Activated CD8-positive, alpha-beta memory T cell treated with anti-CD3 and anti-CD28 coated beads, Interleukin-2, amount 10 ng/mL, durations not matched to agents 7 days and 5 days (primary cell): ENCODE data around the gene TMEM30B. TPM values are rescaled to one million over a fixed set of nuclear protein-coding genes. Genes with fewer than 3 reads are reported as not detected.

ENCODE experiments used
- ATAC-seq: fragments of 150-1000 bp; cut with Tn5 transposase; one replicate; pipeline ENCODE4 v1.10.0; 2021; ENCODE audit warnings: moderate library complexity
- CTCF ChIA-PET: fragments of 350-600 bp; sonication (Branson Sonifier 250); formaldehyde crosslinking; loops from one replicate; lab custom pipeline; 2021; ENCODE audit warnings: antibody characterized with exemption; lab: Charles Lee
- DNase-seq: peaks from one replicate; pipeline ENCODE4 v3.0.0-alpha.2; 2020
- H3K27ac Mint-ChIP-seq: one replicate; pipeline ENCODE4 v1.8.0; 2021; ENCODE audit warnings: mild to moderate bottlenecking, mixed read lengths
- H3K27me3 Mint-ChIP-seq: one replicate; pipeline ENCODE4 v1.8.0; 2021; ENCODE audit warnings: mixed read lengths
- H3K36me3 Mint-ChIP-seq: one replicate; pipeline ENCODE4 v1.8.0; 2021; ENCODE audit warnings: mild to moderate bottlenecking, mixed read lengths
- H3K4me1 Mint-ChIP-seq: one replicate; pipeline ENCODE4 v1.8.0; 2021; ENCODE audit warnings: mixed read lengths
- H3K4me3 Mint-ChIP-seq: one replicate; pipeline ENCODE4 v1.8.0; 2021; ENCODE audit warnings: mild to moderate bottlenecking, moderate library complexity, mixed read lengths
- H3K9me3 Mint-ChIP-seq: one replicate; pipeline ENCODE4 v1.8.0; 2022; ENCODE audit warnings: low read depth, mixed read lengths
- total RNA-seq, 2 experiments: library from RNA; stranded (reverse); gene quantifications; one replicate each; pipeline ENCODE4 v1.2.3, GENCODE V29; 2021

Gene TMEM30B
- total RNA-seq, 2 experiments from 2014 or later, result 0.70 to 1.3 TPM

DNA sequence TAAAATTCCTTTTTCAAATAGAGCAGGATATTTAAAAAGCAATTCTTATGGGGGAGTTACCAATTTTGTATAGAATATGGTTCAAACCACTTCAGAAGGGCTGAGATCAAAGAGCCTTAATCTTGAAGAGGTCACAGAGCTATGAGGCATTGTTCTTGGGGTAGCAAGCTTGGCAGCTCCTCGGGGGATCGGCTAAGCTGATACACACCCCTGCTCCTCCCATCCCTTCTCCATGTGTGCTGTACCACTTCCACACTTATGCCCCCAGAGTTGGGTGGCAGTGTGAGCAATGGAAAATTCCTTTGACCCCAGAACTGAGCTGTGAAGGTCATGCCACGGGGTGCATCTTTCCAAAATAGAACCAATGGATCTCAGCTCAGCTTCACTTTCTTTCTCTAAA is 15.0 kb upstream of the TMEM30B start:
- Mint-ChIP-seq H3K4me3 (peak overlapping the region; percentile 27), H3K36me3 (peaks cover 2% of the 10 kb centered on the region), H3K27ac (peak overlapping the region; percentile 24), H3K27me3 (no peaks in the 10 kb centered on the region), H3K9me3 (no peaks in the 10 kb centered on the region), H3K4me1 (peaks cover 42% of the 10 kb centered on the region)
- CTCF ChIA-PET, result interaction anchor here (0.7 to 4.3 kb wide), 17 partner anchors 8 to 541 kb away, joined by 3 to 22 read pairs (median 3); partner anchors contain the start of gene TMEM30B
- ATAC-seq, result no peak
- no peak for DNase-seq

DNA sequence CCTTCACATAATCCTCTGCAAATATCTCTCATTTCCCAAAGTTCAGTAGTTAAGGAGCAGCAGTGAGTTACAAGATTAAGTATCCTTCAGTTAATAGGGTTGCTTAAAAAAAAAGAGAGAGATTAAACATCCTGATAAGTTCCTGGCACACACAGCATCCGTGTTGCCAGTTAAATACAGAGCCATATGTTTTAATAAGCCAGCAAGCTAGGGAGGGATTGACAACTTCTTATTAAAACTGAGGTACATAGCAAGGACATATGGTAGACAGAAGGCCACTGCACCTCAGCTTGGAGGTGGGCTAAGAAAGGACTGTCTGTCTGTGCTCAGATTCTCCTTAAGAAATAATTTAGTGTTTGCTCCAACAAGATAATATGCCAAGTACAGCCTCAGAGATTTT is 9.6 kb upstream of the TMEM30B start:
- CTCF ChIA-PET, result interaction anchor here (0.7 to 4.2 kb wide), 5 partner anchors 10 to 547 kb away, joined by 3 to 23 read pairs (median 3); partner anchors contain the start of gene TMEM30B
- H3K27ac Mint-ChIP-seq, result no peak overlapping the region
- H3K4me3 Mint-ChIP-seq, result no peak overlapping the region
- DNase-seq (no peak), ATAC-seq (no peak)
- H3K9me3 Mint-ChIP-seq, result no peaks in the 10 kb centered on the region
- H3K4me1 Mint-ChIP-seq, result peaks cover 31% of the 10 kb centered on the region
- H3K27me3 Mint-ChIP-seq, result no peaks in the 10 kb centered on the region
- no peaks in the 10 kb centered on the region for H3K36me3 Mint-ChIP-seq

DNA sequence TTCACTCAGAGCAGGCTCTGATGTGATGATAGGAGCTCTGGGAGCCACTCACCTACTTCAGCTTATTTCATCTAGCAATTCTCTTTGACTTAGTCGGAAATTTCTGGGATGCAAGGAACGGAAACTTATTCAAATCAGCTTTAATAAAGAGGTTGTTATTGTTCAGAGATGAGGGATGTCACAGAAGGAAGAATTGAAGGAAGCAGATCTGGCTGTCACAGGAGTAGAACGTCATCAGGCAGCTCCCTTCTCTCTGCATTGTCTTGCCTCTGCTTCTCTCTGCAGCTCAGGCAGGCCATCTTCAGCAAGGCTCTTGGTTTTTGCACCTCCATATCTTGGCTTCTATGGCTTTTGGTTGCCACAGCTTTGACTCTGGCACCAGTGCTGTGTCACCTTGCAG is 7.6 kb upstream of the TMEM30B start:
- CTCF ChIA-PET, result interaction anchor here (0.9 to 11.8 kb wide), 4 partner anchors 8 to 21 kb away, joined by 3 to 136 read pairs (median 4); partner anchors contain the start of gene TMEM30B
- no peak for DNase-seq
- Mint-ChIP-seq H3K27ac (no peak overlapping the region), H3K4me1 (peaks cover 45% of the 10 kb centered on the region), H3K4me3 (no peak overlapping the region), H3K9me3 (no peaks in the 10 kb centered on the region), H3K36me3 (peaks cover 1% of the 10 kb centered on the region), H3K27me3 (no peaks in the 10 kb centered on the region)
- ATAC-seq, result no peak

DNA sequence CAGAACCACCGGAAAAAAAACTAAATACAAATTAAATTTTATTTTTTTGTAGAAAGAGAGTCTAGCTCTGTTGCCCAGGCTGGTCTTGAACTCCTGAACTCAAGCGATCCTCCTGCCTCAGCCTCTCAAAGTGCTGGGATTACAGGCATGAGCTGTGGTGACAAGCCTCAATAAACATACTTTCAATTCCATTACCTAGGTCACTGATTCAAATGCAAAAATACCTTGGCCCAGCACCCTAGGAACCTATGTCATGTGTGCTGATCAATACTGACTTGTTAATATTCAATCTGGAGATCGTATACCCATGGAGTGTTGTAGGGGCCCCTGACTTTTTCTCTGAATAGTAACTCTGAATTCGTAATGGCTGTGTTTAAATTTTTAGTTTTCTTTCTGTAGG is 7.1 kb upstream of the TMEM30B start:
- DNase-seq (no peak), ATAC-seq (no peak)
- H3K36me3 Mint-ChIP-seq, result peaks cover 1% of the 10 kb centered on the region
- H3K27ac Mint-ChIP-seq, result no peak overlapping the region
- no peaks in the 10 kb centered on the region for H3K9me3 Mint-ChIP-seq
- no peaks in the 10 kb centered on the region for H3K27me3 Mint-ChIP-seq
- no peak overlapping the region for H3K4me3 Mint-ChIP-seq
- CTCF ChIA-PET, result interaction anchor here (0.9 to 11.8 kb wide), 4 partner anchors 8 to 21 kb away, joined by 3 to 136 read pairs (median 4); partner anchors contain the start of gene TMEM30B
- H3K4me1 Mint-ChIP-seq, result peaks cover 48% of the 10 kb centered on the region

- H3K27ac Mint-ChIP-seq, result no peak overlapping the region
- H3K4me1 Mint-ChIP-seq, result peaks cover 57% of the 10 kb centered on the region
- peaks cover 4% of the 10 kb centered on the region for H3K36me3 Mint-ChIP-seq
- DNase-seq (no peak), ATAC-seq (no peak)
- CTCF ChIA-PET, result interaction anchor here (0.7 to 11.8 kb wide), 5 partner anchors 11 to 363 kb away, joined by 3 to 136 read pairs (median 4); no protein-coding TSS in a partner anchor
- no peak overlapping the region for H3K4me3 Mint-ChIP-seq
- no peaks in the 10 kb centered on the region for H3K9me3 Mint-ChIP-seq
- peaks cover 2% of the 10 kb centered on the region for H3K27me3 Mint-ChIP-seq
Measured at GRCh38 chr14:61287196-61287595, 6.1 kb upstream of the TMEM30B start.

DNA sequence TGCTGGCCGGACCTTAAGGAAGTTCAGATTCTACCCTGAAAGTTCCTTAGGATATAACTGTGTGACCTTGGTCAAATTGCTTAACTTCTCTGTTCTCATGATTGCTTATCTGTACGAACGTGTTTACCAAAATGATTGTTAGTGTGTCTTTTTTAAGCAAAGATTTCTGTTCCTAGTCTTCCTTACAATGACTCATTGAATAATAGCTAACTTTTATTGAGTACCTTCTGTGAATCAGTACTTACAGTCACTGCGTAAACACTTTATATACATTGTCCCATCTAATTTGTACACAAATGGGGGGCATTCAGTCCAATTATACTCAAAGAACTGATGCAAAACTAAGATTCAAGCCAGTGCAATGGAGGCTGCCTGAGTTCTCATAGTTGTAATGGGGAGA is 4.2 kb upstream of the TMEM30B start:
- ATAC-seq, result no peak
- Mint-ChIP-seq H3K9me3 (no peaks in the 10 kb centered on the region), H3K4me1 (peaks cover 62% of the 10 kb centered on the region), H3K27me3 (peaks cover 5% of the 10 kb centered on the region), H3K27ac (no peak overlapping the region), H3K36me3 (peaks cover 4% of the 10 kb centered on the region), H3K4me3 (no peak overlapping the region)
- no peak for DNase-seq
- CTCF ChIA-PET, result interaction anchor here (0.8 to 11.8 kb wide), 12 partner anchors 12 to 660 kb away, joined by 3 to 136 read pairs (median 4); partner anchors contain the start of gene PRKCH

DNA sequence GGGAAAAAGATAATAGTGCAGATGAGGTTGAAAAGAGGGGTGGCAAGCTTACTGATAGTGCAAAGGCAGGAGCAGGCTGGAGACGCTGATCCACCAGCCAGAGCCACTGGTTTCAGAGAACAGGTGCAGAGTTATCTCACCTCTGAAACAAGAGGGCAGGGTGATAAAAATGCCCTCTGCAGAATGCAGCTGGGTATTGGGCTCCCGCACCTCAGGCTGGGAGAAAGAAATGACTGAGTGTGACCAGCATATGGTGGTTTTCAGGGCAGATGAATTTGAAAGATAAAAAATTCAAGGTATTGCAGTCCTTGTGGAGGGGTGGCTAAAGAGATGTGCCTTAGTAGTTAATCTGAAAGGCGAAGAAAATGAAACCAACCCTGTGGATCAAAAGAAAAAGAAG is 2.9 kb upstream of the TMEM30B start:
- Mint-ChIP-seq H3K27ac (peak overlapping the region; percentile 45), H3K9me3 (no peaks in the 10 kb centered on the region), H3K4me3 (peak overlapping the region; percentile 51), H3K27me3 (peaks cover 18% of the 10 kb centered on the region), H3K36me3 (peaks cover 4% of the 10 kb centered on the region), H3K4me1 (peaks cover 72% of the 10 kb centered on the region)
- DNase-seq (peak; percentile 60), ATAC-seq (peak; percentile 25)
- CTCF ChIA-PET, result interaction anchor here (0.6 to 11.8 kb wide), 5 partner anchors 9 to 644 kb away, joined by 3 to 136 read pairs (median 4); no protein-coding TSS in a partner anchor

- Mint-ChIP-seq H3K27me3 (peaks cover 24% of the 10 kb centered on the region), H3K9me3 (no peaks in the 10 kb centered on the region), H3K36me3 (peaks cover 4% of the 10 kb centered on the region), H3K4me3 (no peak overlapping the region), H3K27ac (no peak overlapping the region), H3K4me1 (peaks cover 64% of the 10 kb centered on the region)
- CTCF ChIA-PET, result interaction anchor here (1.0 to 11.8 kb wide), 2 partner anchors 15 to 951 kb away, joined by 5 to 136 read pairs; no protein-coding TSS in a partner anchor
- DNase-seq (no peak), ATAC-seq (no peak)
Measured at GRCh38 chr14:61282746-61283145, 1.6 kb upstream of the TMEM30B start.

GRCh38 chr14:61281948-61282275 is 774 bp upstream of the TMEM30B start:
- no peaks in the 10 kb centered on the region for H3K9me3 Mint-ChIP-seq
- H3K4me1 Mint-ChIP-seq, result peaks cover 57% of the 10 kb centered on the region
- H3K27me3 Mint-ChIP-seq, result peaks cover 24% of the 10 kb centered on the region
- DNase-seq, result no peak
- no peak overlapping the region for H3K27ac Mint-ChIP-seq
- CTCF ChIA-PET, result interaction anchor here (0.6 to 11.8 kb wide), 4 partner anchors 10 to 950 kb away, joined by 3 to 136 read pairs (median 14); no protein-coding TSS in a partner anchor
- ATAC-seq, result no peak
- peaks cover 4% of the 10 kb centered on the region for H3K36me3 Mint-ChIP-seq
- peak overlapping the region; percentile 13 for H3K4me3 Mint-ChIP-seq

DNA sequence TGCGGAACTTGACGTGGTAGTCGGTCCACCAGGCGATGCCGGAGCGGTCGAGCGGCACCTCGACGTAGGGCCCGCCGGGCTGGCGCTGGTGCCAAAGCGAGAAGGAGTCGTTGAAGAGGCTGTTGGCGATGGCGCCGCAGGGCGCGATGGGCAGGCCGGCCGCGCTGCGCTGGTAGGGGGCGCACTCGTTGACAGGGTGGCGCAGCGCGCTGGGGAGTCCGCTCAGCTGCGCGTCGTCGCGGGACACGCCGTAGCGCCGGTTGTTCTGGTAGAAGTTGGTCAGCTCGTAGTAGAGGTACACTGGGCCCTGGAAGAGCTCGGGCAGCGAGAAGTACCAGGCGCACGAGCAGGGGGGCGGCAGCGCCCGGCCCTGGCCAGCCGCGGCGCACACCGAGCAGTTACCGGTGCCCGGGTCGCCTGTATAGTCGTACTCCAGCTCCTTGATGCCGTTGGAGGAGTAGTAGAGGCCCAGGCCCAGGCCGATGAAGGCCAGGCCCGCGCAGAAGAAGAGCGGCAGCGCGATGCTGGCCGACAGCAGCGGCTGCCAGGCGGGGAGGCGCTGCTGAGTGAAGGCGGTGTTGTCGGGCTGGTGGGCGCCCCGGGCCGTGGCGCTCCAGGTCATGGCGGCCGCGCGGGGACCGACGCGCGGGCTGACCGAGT is 482 bp downstream of the TMEM30B start:
- peaks cover 45% of the 10 kb centered on the region for H3K4me1 Mint-ChIP-seq
- peaks cover 4% of the 10 kb centered on the region for H3K36me3 Mint-ChIP-seq
- CTCF ChIA-PET, result interaction anchor here (0.6 to 11.8 kb wide), 21 partner anchors 8 to 557 kb away, joined by 3 to 136 read pairs (median 4); partner anchors contain the start of genes PRKCH and SNAPC1
- H3K4me3 Mint-ChIP-seq, result peak overlapping the region; percentile 87
- peak; percentile 89 for ATAC-seq
- peak overlapping the region; percentile 79 for H3K27ac Mint-ChIP-seq
- H3K27me3 Mint-ChIP-seq, result peaks cover 24% of the 10 kb centered on the region
- no peaks in the 10 kb centered on the region for H3K9me3 Mint-ChIP-seq
- peak; percentile 79 for DNase-seq

DNA sequence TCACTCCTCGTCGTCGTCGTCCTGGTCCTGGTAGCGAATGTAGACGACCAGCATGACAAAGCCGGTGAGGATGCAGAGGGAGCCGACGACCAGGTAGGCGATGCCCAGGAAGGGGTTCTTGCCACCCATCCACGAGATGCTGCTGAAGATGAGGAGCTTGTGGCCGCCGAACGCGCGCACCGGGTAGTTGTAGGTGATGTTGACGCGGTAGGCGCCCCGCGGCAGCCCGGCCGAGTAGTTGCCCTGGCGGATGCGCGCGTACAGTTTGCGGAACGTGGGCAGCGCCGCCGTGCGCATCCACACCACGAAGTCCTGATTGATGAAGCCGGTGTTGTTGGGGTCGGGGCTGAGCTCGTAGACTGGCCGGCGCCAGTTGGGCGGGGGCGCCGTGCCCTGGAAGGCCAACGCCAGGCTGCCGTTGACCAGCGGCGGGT is 1.0 kb downstream of the TMEM30B start:
- peak; percentile 26 for ATAC-seq
- CTCF ChIA-PET, result interaction anchor here (0.8 to 11.8 kb wide), 18 partner anchors 9 to 557 kb away, joined by 3 to 136 read pairs (median 5); partner anchors contain the start of genes PRKCH and SNAPC1
- Mint-ChIP-seq H3K9me3 (no peaks in the 10 kb centered on the region), H3K4me3 (peak overlapping the region; percentile 87), H3K27ac (peak overlapping the region; percentile 79), H3K36me3 (peaks cover 3% of the 10 kb centered on the region), H3K4me1 (peaks cover 40% of the 10 kb centered on the region), H3K27me3 (peaks cover 24% of the 10 kb centered on the region)
- DNase-seq, result peak; percentile 53

DNA sequence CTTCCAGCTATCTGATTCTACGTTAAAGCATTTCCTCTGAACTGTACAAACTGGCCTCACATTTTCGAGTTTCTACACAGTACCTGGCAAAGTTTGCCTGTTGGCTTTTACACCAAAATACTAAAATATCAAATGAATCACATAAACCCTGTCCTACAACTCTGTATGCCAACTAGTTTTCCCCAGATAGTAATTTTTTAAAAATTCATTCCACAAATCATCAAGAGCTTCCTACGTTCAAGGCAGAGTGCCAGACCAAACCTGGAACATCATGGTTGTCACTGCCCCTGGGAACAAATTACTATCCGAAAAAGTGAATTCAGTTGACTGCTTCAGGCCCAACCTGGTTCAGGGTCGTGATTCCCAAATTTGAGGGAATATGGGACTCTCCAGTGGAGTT is 2.1 kb downstream of the TMEM30B start:
- H3K27me3 Mint-ChIP-seq, result peaks cover 29% of the 10 kb centered on the region
- H3K4me1 Mint-ChIP-seq, result peaks cover 35% of the 10 kb centered on the region
- DNase-seq (no peak), ATAC-seq (no peak)
- H3K4me3 Mint-ChIP-seq, result no peak overlapping the region
- H3K27ac Mint-ChIP-seq, result no peak overlapping the region
- CTCF ChIA-PET, result interaction anchor here (0.6 to 11.8 kb wide), 4 partner anchors 12 to 467 kb away, joined by 3 to 136 read pairs (median 4); no protein-coding TSS in a partner anchor
- no peaks in the 10 kb centered on the region for H3K9me3 Mint-ChIP-seq
- H3K36me3 Mint-ChIP-seq, result peaks cover 3% of the 10 kb centered on the region

- CTCF ChIA-PET, result no interaction called here
- DNase-seq (no peak), ATAC-seq (no peak)
- Mint-ChIP-seq H3K27ac (no peak overlapping the region), H3K36me3 (peaks cover under 1% of the 10 kb centered on the region), H3K9me3 (no peaks in the 10 kb centered on the region), H3K4me1 (peaks cover 24% of the 10 kb centered on the region), H3K4me3 (no peak overlapping the region), H3K27me3 (peaks cover 34% of the 10 kb centered on the region)
Measured at GRCh38 chr14:61277784-61278183, 3.4 kb downstream of the TMEM30B start.
